DND-41 (cell line): ENCODE measurements around the gene DDR1.
"Not testable (repeated sequence)": the region's sequence is repeated elsewhere in the genome, so short reads cannot be mapped to it uniquely, and the experiment has no call there.

ENCODE experiments used
- ATAC-seq: fragments of 200-7000 bp; cut with Tn5 transposase; 3 replicates; pipeline ENCODE4 v1.9.1; 2021; ENCODE audit warnings: low read depth; ENCODE audit not compliant: insufficient read depth
- DNase-seq: peaks from one replicate; pipeline ENCODE4 v3.0.0-alpha.2; 2020
- H2AFZ ChIP-seq: 2 replicates; pipeline ENCODE4 v1.6.0; 2012; ENCODE audit warnings: low read depth, low read length
- H3K27ac ChIP-seq: 2 replicates; pipeline ENCODE4 v1.5.1; 2012; ENCODE audit warnings: low read length, inconsistent platforms
- H3K27me3 ChIP-seq: fragments of 200-600 bp; sonication (generic); 2 replicates; pipeline ENCODE4 v1.6.0; 2012; ENCODE audit warnings: low read length, mild to moderate bottlenecking, inconsistent platforms; ENCODE audit not compliant: insufficient read depth, poor library complexity
- H3K36me3 ChIP-seq: 2 replicates; pipeline ENCODE4 v1.5.1; 2012; ENCODE audit warnings: low read length, inconsistent platforms; ENCODE audit not compliant: insufficient read depth
- H3K4me1 ChIP-seq: 2 replicates; pipeline ENCODE4 v1.5.1; 2012; ENCODE audit warnings: mild to moderate bottlenecking, low read length; ENCODE audit not compliant: insufficient read depth
- H3K4me2 ChIP-seq: 2 replicates; pipeline ENCODE4 v1.6.0; 2012; ENCODE audit warnings: mild to moderate bottlenecking, moderate library complexity, low read length, inconsistent platforms; ENCODE audit not compliant: insufficient read depth
- H3K4me3 ChIP-seq, 2 experiments: fragments of 200-600 bp in 1 of 2; shearing (Covaris generic) in 1 of 2; 2 replicates each; pipeline ENCODE4 v1.5.1; 2012 to 2016; ENCODE audit warnings: inconsistent platforms in 2 of 2, low read length in 2 of 2, mild to moderate bottlenecking in 2 of 2, low read depth in 1 of 2, moderate library complexity in 1 of 2
- H3K79me2 ChIP-seq: 2 replicates; pipeline ENCODE4 v1.6.0; 2012; ENCODE audit warnings: low read length, inconsistent platforms; ENCODE audit not compliant: insufficient read depth
- H3K9ac ChIP-seq: 2 replicates; pipeline ENCODE4 v1.6.0; 2012; ENCODE audit warnings: low read depth, mild to moderate bottlenecking, inconsistent platforms, low read length, moderate library complexity
- H3K9me3 ChIP-seq: 2 replicates; pipeline ENCODE4 v1.5.1; 2012; ENCODE audit warnings: low read length, moderate library complexity, mild to moderate bottlenecking, inconsistent platforms; ENCODE audit not compliant: insufficient read depth, severe bottlenecking
- H4K20me1 ChIP-seq: 2 replicates; pipeline ENCODE4 v1.6.0; 2012; ENCODE audit warnings: low read length; ENCODE audit not compliant: insufficient read depth
- CTCF ChIP-seq: IDR thresholded peaks from 2 replicates; pipeline ENCODE4 v1.5.1; 2012; ENCODE audit warnings: borderline replicate concordance, low read length, moderate library complexity, mild to moderate bottlenecking; ENCODE audit not compliant: poor library complexity, severe bottlenecking; ENCODE audit errors: extremely low read depth
- EZH2 ChIP-seq: IDR thresholded peaks from 3 replicates; pipeline ENCODE4 v1.6.1; 2012; ENCODE audit warnings: borderline replicate concordance, low read depth, mild to moderate bottlenecking, moderate library complexity, low read length, inconsistent platforms; ENCODE audit not compliant: severe bottlenecking

The DDR1 gene

GRCh38 chr6:30847421-30847970, 36.8 kb upstream of the DDR1 start:
- H3K27me3 ChIP-seq, result no peaks in the 10 kb centered on the region
- no peaks in the 10 kb centered on the region for H3K36me3 ChIP-seq
- no peak overlapping the region for H2AFZ ChIP-seq
- no peak overlapping the region for H3K9ac ChIP-seq
- no peak for ATAC-seq
- no peaks in the 10 kb centered on the region for H4K20me1 ChIP-seq
- H3K79me2 ChIP-seq, result no peaks in the 10 kb centered on the region
- DNase-seq, result no peak
- no peak overlapping the region for H3K27ac ChIP-seq
- H3K4me1 ChIP-seq, result peaks cover 35% of the 10 kb centered on the region
- H3K4me2 ChIP-seq, result no peak overlapping the region
- no peak for TF ChIP-seq EZH2
- peaks cover 16% of the 10 kb centered on the region for H3K9me3 ChIP-seq
- no peak overlapping the region for H3K4me3 ChIP-seq

GRCh38 chr6:30847971-30848436, 36.3 kb upstream of the DDR1 start:
- Histone ChIP-seq H4K20me1 (no peaks in the 10 kb centered on the region), H2AFZ (no peak overlapping the region), H3K4me3 (no peak overlapping the region), H3K79me2 (no peaks in the 10 kb centered on the region), H3K4me2 (no peak overlapping the region), H3K4me1 (peaks cover 30% of the 10 kb centered on the region), H3K27ac (no peak overlapping the region), H3K9me3 (peaks cover 18% of the 10 kb centered on the region), H3K9ac (no peak overlapping the region), H3K27me3 (no peaks in the 10 kb centered on the region), H3K36me3 (no peaks in the 10 kb centered on the region)
- DNase-seq, result no peak
- ATAC-seq, result no peak
- no peak for TF ChIP-seq CTCF
- no peak for TF ChIP-seq EZH2

- TF ChIP-seq EZH2 (no peak), CTCF (no peak)
- ATAC-seq (no peak), DNase-seq (no peak)
- Histone ChIP-seq H3K9ac (no peak overlapping the region), H3K4me3 (no peak overlapping the region), H3K36me3 (no peaks in the 10 kb centered on the region), H3K9me3 (peaks cover 18% of the 10 kb centered on the region), H3K79me2 (no peaks in the 10 kb centered on the region), H4K20me1 (no peaks in the 10 kb centered on the region), H3K27ac (no peak overlapping the region), H3K27me3 (no peaks in the 10 kb centered on the region), H3K4me2 (no peak overlapping the region), H2AFZ (no peak overlapping the region), H3K4me1 (peaks cover 9% of the 10 kb centered on the region)
Measured at GRCh38 chr6:30849903-30850651, 34.2 kb upstream of the DDR1 start.

GRCh38 chr6:30852459-30852858, 31.9 kb upstream of the DDR1 start:
- H3K9ac ChIP-seq, H3K4me2 ChIP-seq, H2AFZ ChIP-seq, H3K79me2 ChIP-seq, H3K4me3 ChIP-seq, ATAC-seq, H3K27me3 ChIP-seq, H3K27ac ChIP-seq, H4K20me1 ChIP-seq, DNase-seq, H3K36me3 ChIP-seq, H3K4me1 ChIP-seq: not testable (repeated sequence)
- H3K9me3 ChIP-seq, result peaks cover 18% of the 10 kb centered on the region
